Right lobe of liver (tissue), 6 donors: ENCODE data around the gene CORT. TPM values are rescaled to one million over a fixed set of nuclear protein-coding genes. Genes with fewer than 3 reads are reported as not detected.
"Not testable (repeated sequence)": the region's sequence is repeated elsewhere in the genome, so short reads cannot be mapped to it uniquely, and the experiment has no call there.

ENCODE experiments used
- ATAC-seq, 4 donors: fragments of 200-7000 bp; cut with Tn5 transposase; one replicate each; pipeline ENCODE4 v1.9.1; 2020; ENCODE audit warnings: mild to moderate bottlenecking in 4 of 4, moderate library complexity in 4 of 4
- DNase-seq, 3 donors: peaks; one replicate each; pipeline ENCODE4 v3.0.0-alpha.2; 2020
- H3K27ac ChIP-seq, 3 donors: fragments of 200-600 bp; one replicate each; pipeline ENCODE4 v1.8.0; 2022
- H3K27me3 ChIP-seq, 2 donors: fragments of 200-600 bp; one replicate each; pipeline ENCODE4 v1.8.0; 2022
- H3K36me3 ChIP-seq, 4 donors: fragments of 200-600 bp; sonication (generic) in 1 of 4; one replicate each; pipeline versions ENCODE4 v1.5.1 to v1.8.0; 2017 to 2022; ENCODE audit warnings: control low read depth in 1 of 4
- H3K4me1 ChIP-seq, 4 donors: fragments of 200-600 bp; sonication (generic) in 1 of 4; one replicate each; pipeline versions ENCODE4 v1.5.1 to v1.8.0; 2017 to 2022; ENCODE audit warnings: control low read depth in 1 of 4
- H3K4me3 ChIP-seq, 3 donors: fragments of 200-600 bp; one replicate each; pipeline ENCODE4 v1.8.0; 2022
- H3K9me3 ChIP-seq, 4 donors: fragments of 200-600 bp; sonication (generic) in 1 of 4; one replicate each; pipeline versions ENCODE4 v1.5.1 to v1.8.0; 2017 to 2022; ENCODE audit warnings: control low read depth in 1 of 4
- POLR2A ChIP-seq: fragments of 450-650 bp; IDR thresholded peaks from one replicate; pipeline ENCODE4 v1.6.1; 2017; ENCODE audit warnings: antibody characterized with exemption, mild to moderate bottlenecking
- WGBS: methylation state at CpG from one replicate; pipeline ENCODE4 v1.1.6; 2018; ENCODE audit warnings: low coverage, low lambda C conversion rate; ENCODE audit not compliant: insufficient coverage; ENCODE audit errors: missing lambda C conversion rate; 5-methylcytosine and 5-hydroxymethylcytosine counted together
- intact Hi-C, 2 donors: fragments of 100-400 bp; cut with DNase I; formaldehyde crosslinking; loops; one replicate each; pipeline versions ENCODE4 v1.11.2 to v1.14.1; 2022
- total RNA-seq, 6 experiments: library from RNA; depleted of rRNA in 2 of 6; stranded (reverse); fragments of >200 nt in 2 of 6; fragmentation: NEBNext Ultra II Directional in 3 of 6; extraction: Animal tissue kit (Norgen Biotek cat#: 25700) in 3 of 6; gene quantifications; one replicate each; pipeline versions ENCODE4 v1.1.0 to v1.2.4, GENCODE V29; 2016 to 2023
- TF ChIP-seq, protein P1 (sequence below), 4 donors: fragments of 200-600 bp in 3 of 4; fragments of 450-650 bp in 1 of 4; IDR thresholded peaks; one replicate each; pipeline versions ENCODE4 v1.5.1 to v1.8.0; 2016 to 2022; ENCODE audit warnings: antibody characterized with exemption in 4 of 4, mild to moderate bottlenecking in 2 of 4
- donor health status: DM: no; HTN: yes; CAD: no.
- donor health status: DM: no; HTN: no; CAD: no.
- donor health status: DM: no; HTN: no; CAD: no.
- donor health status: DM: no; HTN: yes; CAD: no.
- donor health status: DM: no; HTN: yes; CAD: no.

CORT gene
- total RNA-seq, 6 experiments from 2014 or later = 0.17 TPM; not detected in 5

DNA sequence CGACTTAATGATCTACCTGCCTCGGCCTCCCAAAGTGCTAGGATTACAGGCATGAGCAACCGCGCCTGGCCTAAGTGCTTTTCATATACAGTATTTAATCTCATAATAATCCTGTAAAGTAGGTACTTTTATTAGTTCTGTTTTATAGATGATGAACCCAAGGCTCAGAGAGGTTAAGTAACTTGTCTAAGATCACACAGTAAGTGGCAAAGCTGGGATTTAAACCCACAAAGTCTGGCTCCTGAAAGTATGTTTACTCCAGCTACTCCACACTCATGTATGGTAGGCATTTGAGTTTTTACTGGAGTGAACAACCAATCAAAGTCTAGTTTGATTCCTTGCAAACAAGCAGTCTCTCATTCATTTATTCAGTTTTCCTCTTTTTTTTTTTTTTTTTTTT lies 20.2 kb downstream of the CORT start:
- Histone ChIP-seq H3K4me1 (peaks cover 0 to 26% (median 0%) of the 10 kb centered on the region in 4 donors), H3K9me3 (no peaks in the 10 kb centered on the region), H3K4me3 (no peak overlapping the region), H3K36me3 (peaks cover 0 to 32% (median 8%) of the 10 kb centered on the region in 4 donors), H3K27me3 (no peaks in the 10 kb centered on the region), H3K27ac (no peak overlapping the region)
- no peak for DNase-seq
- TF ChIP-seq, protein P1, sequence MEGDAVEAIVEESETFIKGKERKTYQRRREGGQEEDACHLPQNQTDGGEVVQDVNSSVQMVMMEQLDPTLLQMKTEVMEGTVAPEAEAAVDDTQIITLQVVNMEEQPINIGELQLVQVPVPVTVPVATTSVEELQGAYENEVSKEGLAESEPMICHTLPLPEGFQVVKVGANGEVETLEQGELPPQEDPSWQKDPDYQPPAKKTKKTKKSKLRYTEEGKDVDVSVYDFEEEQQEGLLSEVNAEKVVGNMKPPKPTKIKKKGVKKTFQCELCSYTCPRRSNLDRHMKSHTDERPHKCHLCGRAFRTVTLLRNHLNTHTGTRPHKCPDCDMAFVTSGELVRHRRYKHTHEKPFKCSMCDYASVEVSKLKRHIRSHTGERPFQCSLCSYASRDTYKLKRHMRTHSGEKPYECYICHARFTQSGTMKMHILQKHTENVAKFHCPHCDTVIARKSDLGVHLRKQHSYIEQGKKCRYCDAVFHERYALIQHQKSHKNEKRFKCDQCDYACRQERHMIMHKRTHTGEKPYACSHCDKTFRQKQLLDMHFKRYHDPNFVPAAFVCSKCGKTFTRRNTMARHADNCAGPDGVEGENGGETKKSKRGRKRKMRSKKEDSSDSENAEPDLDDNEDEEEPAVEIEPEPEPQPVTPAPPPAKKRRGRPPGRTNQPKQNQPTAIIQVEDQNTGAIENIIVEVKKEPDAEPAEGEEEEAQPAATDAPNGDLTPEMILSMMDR (IDR thresholded peaks at IDR 0.05) = no peak
- no peak for TF ChIP-seq POLR2A
- 96% methylated on average over 4 of the region's 4 CpGs for WGBS
- ATAC-seq = no peak
- intact Hi-C loops = no loop called here

DNA sequence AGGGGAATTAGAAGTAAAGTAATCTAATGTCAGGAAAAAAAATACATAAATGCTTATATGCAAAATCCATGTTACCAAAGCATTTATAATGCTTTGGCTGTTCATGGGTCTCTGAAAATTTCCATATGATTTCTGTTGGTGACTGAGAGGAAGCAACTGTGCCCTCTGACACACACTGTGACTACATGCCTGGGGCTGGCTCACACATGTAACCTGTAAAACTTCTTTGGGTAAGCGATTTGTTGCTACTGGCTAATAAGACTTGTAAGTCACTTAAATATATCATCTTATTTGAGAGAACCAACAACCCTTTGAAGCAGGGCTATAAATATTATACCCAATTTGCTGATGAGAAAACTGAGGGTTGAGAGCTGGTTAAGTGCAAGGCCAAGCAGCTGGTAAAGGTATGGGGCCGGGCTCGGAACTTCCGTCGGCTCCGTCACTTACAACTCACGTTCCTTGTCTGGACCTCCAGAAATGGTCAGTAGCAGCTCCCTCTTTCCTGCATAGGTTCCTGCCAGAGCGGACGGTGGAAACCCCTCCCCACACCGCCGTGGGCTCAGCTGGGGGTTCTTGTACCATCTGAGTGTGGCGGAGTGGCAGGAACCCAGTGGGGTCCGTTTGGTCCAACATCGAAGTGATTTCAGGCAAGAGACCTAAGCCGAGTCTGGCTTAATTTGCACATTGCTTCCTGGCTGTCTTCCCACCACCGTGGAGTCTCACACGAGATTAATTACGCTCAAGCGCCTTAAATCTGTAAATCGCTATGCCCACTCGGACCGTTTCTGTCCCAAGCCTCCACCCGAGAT lies 21.8 kb downstream of the CORT start:
- Histone ChIP-seq H3K9me3 (no peaks in the 10 kb centered on the region), H3K27me3 (no peaks in the 10 kb centered on the region), H3K36me3 (peaks cover 0 to 16% (median 2%) of the 10 kb centered on the region in 4 donors), H3K4me1 (peaks cover 0 to 30% (median 5%) of the 10 kb centered on the region in 4 donors), H3K27ac (peak overlapping the region; percentile 33 to 34 (median 34)), H3K4me3 (peak overlapping the region; percentile 77 to 96 (median 94))
- intact Hi-C loops = no loop called here
- 5% methylated on average over 16 of the region's 23 CpGs for WGBS
- peak in 1 of 3 donors; percentile 51 for DNase-seq
- ATAC-seq = no peak
- TF ChIP-seq POLR2A = no peak
- TF ChIP-seq, protein P1 (IDR thresholded peaks at IDR 0.05) = no peak

DNA sequence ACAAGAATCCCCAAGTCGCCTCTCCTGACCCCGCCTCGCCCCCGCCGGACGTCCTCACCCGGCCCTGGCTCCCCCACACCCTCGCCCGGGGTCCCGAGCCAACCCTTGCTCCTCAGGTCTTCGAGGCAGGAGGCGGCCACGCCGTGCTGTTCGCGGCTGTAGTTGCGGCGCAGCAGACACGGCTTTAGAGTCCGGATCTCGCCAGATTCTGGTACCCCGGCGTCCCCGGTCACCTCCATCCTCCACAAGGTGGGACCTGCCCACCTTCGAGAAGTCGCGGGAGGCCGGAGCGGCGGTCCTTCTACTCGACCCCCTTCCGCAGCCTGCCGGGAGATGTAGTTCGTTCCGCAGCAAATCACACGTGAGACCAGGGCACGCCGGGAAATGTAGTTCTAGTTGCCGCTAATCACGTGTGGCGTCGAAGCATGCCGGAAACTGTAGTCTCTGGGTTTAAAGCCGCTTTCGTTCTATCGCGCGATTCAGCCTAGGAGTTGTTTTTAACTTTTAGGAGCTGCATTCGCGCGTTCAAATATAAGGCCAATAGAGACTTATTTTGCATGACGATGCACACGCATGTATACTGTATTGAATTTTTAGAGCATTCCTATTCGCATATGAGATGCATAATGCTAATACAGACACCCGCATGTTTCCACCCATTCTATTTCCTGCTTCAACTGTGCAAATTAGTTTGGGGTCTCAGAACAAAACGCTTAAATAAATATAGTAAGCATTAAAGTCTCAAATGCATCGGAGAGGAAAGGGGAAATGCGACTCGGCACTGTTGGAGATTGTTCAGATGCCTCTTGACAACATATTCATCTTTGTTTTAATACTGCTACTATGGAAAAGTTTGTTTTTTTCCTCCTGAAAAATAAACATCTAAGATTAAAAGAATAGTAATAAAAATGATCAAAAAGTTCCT lies 22.7 kb downstream of the CORT start, which contains the start of gene DFFA:
Gene DFFA, minus strand, starts transcription at position 310 of the 925 bp plus-strand sequence. Its CDS starts 71 bp downstream, at position 239.
- Histone ChIP-seq H3K4me1 (peaks cover 0 to 33% (median 6%) of the 10 kb centered on the region in 4 donors), H3K27me3 (no peaks in the 10 kb centered on the region), H3K27ac (peak within 1 kb of the TSS; percentile 33 to 34 (median 34)), H3K36me3 (peaks cover 0 to 10% (median 1%) of the 10 kb centered on the region in 4 donors), H3K4me3 (peak within 1 kb of the TSS; percentile 77 to 96 (median 94)), H3K9me3 (no peaks in the 10 kb centered on the region)
- ATAC-seq = peak; percentile 76 to 87 (median 84)
- peak; percentile 92 to 96 (median 95) for DNase-seq
- WGBS = 2% methylated on average over 26 of the region's 59 CpGs
- intact Hi-C loops = no loop called here
- TF ChIP-seq, protein P1 (IDR thresholded peaks at IDR 0.05) = no peak
- TF ChIP-seq POLR2A = peak; percentile 21

DNA sequence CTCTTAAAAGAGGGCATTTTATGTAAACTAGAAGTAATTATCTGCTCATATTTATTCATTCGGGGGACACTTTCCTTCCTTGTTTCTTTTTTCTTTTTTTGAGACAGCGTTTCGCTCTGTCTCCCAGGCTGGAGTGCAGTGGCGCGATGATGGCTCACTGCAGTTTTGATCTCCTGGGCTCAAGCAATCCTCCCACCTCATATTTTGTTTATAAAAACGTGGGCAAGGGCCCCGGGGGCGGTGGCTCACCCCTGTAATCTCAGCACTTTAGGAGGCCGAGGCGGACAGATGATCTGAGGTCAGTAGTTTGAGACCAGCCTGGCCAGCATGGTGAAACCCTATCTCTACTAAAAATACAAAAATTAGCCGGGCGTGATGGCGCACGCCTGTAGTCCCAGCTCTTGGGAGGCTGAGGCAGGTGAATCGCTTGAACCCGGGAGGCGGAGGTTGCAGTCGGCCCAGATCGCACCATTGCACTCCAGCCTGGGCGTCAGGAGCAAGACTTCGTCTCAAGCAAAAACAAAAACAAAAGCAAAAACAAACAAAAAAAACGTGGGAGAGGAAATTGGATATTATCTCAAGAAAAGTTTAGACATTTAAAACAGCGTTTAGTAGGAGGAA lies 23.4 kb downstream of the CORT start:
- DNase-seq (no peak), ATAC-seq (no peak)
- H3K9me3 ChIP-seq = no peaks in the 10 kb centered on the region

DNA sequence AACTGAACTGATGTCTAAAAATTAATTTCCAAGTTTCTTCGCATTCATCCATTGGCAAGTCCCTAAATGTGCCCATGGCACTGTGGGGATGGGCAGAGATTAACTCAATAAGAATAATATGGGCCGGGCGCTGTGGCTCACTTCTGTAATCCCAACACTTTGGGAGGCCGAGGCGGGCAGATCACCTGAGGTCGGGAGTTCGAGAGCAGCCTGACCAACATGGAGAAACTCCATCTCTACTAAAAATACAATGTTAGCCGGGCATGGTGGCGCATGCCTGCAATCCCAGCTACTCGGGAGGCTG lies 24.4 kb downstream of the CORT start:
- H3K9me3 ChIP-seq, ATAC-seq, intact Hi-C loops, DNase-seq, H3K36me3 ChIP-seq, H3K27me3 ChIP-seq: not testable (repeated sequence)
- Histone ChIP-seq H3K4me1 (peaks cover 0 to 39% (median 6%) of the 10 kb centered on the region in 4 donors), H3K27ac (peak overlapping the region in 2 of 3 donors; percentile 82 to 83), H3K4me3 (peak overlapping the region; percentile 82 to 97 (median 86))
- WGBS = 88% methylated on average over 3 of the region's 10 CpGs

More for the DNA sequence above, 23.4 kb downstream of the CORT start:
- intact Hi-C loops = no loop called here
- Histone ChIP-seq H3K4me3 (no peak overlapping the region), H3K27ac (peak overlapping the region in 1 of 3 donors; percentile 19), H3K4me1 (peaks cover 0 to 41% (median 6%) of the 10 kb centered on the region in 4 donors), H3K36me3 (peaks cover 0 to 4% (median 0%) of the 10 kb centered on the region in 4 donors), H3K27me3 (no peaks in the 10 kb centered on the region)
- TF ChIP-seq, protein P1 (IDR thresholded peaks at IDR 0.05) = no peak
- no peak for TF ChIP-seq POLR2A
- 82% methylated on average over 23 of the region's 23 CpGs for WGBS
